MM.1S (cell line): ENCODE data around the gene CALD1.

ENCODE experiments used
- DNase-seq: peaks from one replicate; pipeline ENCODE4 v3.0.0-alpha.2; 2015
- H2AFZ ChIP-seq: fragments of 300-600 bp; sonication (generic); 2 replicates; pipeline ENCODE4 v1.6.0; 2016; ENCODE audit warnings: antibody characterized with exemption, low read length
- H3F3A ChIP-seq: fragments of 300-600 bp; sonication (generic); 2 replicates; pipeline ENCODE4 v1.6.1; 2016; ENCODE audit warnings: mild to moderate bottlenecking, antibody characterized with exemption, low read length, moderate library complexity, mixed read lengths; ENCODE audit not compliant: insufficient read depth
- H3K27ac ChIP-seq: fragments of 300-600 bp; sonication (generic); 2 replicates; pipeline ENCODE4 v1.5.1; 2016; ENCODE audit warnings: mild to moderate bottlenecking, low read length
- H3K27me3 ChIP-seq: fragments of 300-600 bp; sonication (generic); replicated peaks from 2 replicates; pipeline ENCODE4 v1.6.0; 2016; ENCODE audit warnings: low read length; ENCODE audit not compliant: insufficient read depth
- H3K36me3 ChIP-seq: fragments of 300-600 bp; sonication (generic); replicated peaks from 2 replicates; pipeline ENCODE4 v1.6.1; 2016; ENCODE audit warnings: mild to moderate bottlenecking, low read length, mixed read lengths; ENCODE audit not compliant: insufficient read depth
- H3K4me1 ChIP-seq: fragments of 300-600 bp; sonication (generic); 2 replicates; pipeline ENCODE4 v1.6.1; 2016; ENCODE audit warnings: low read length, mixed read lengths
- H3K4me2 ChIP-seq: fragments of 300-600 bp; sonication (generic); 2 replicates; pipeline ENCODE4 v1.6.0; 2016; ENCODE audit warnings: low read depth, low read length
- H3K4me3 ChIP-seq: fragments of 300-600 bp; sonication (generic); 2 replicates; pipeline ENCODE4 v1.5.1; 2016; ENCODE audit warnings: low read length, mixed read lengths
- H3K79me2 ChIP-seq: fragments of 300-600 bp; sonication (generic); 2 replicates; pipeline ENCODE4 v1.6.1; 2016; ENCODE audit warnings: mixed run types, low read length, mixed read lengths
- H3K9ac ChIP-seq: fragments of 300-600 bp; sonication (generic); 2 replicates; pipeline ENCODE4 v1.6.1; 2016; ENCODE audit warnings: low read length, mixed read lengths
- H3K9me2 ChIP-seq: fragments of 300-600 bp; sonication (generic); replicated peaks from 2 replicates; pipeline ENCODE4 v1.6.1; 2016; ENCODE audit warnings: mild to moderate bottlenecking, low read length, mixed read lengths; ENCODE audit not compliant: insufficient read depth
- H3K9me3 ChIP-seq: fragments of 300-600 bp; sonication (generic); replicated peaks from 2 replicates; pipeline ENCODE4 v1.6.1; 2016; ENCODE audit warnings: mild to moderate bottlenecking, low read length, mixed read lengths; ENCODE audit not compliant: insufficient read depth
- H4K20me1 ChIP-seq: fragments of 300-600 bp; sonication (generic); 2 replicates; pipeline ENCODE4 v1.6.1; 2016; ENCODE audit warnings: mild to moderate bottlenecking, low read length, moderate library complexity, mixed read lengths; ENCODE audit not compliant: insufficient read depth
- EZH2 ChIP-seq: fragments of 300-600 bp; sonication (generic); optimal IDR thresholded peaks from 2 replicates; pipeline ENCODE3; 2017; ENCODE audit warnings: low read depth, mild to moderate bottlenecking, antibody characterized with exemption, low read length, mixed read lengths
- EZH2phosphoT487 ChIP-seq: fragments of 300-600 bp; sonication (generic); IDR thresholded peaks from 2 replicates; pipeline ENCODE4 v1.6.1; 2018; ENCODE audit warnings: antibody characterized with exemption, low read length
- TF ChIP-seq, protein P1 (sequence below): fragments of 300-600 bp; sonication (generic); IDR thresholded peaks from 2 replicates; pipeline ENCODE4 v1.5.1; 2016; ENCODE audit warnings: antibody characterized with exemption, low read length, mixed read lengths

CALD1 gene

DNA sequence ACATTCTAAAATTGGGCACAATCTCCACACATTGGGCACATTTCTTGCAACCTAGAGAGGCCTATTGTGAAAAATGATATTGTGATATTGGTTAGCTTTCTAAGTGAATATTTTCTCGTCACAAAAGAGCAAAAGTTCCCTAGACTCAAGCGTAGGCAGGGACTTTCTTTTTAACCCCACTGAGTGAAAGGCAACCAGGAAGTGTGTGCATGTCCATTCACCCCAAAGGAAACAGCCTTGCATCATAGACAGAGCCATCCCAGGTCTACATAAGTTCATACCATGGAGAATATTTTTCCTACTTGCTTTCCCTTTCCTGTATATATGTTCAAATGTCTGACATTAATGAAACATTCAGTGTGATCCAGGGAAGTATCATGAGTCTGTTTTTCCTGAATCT lies 122.6 kb downstream of the CALD1 start:
- Histone ChIP-seq H3K9me2 (no peaks in the 10 kb centered on the region), H4K20me1 (no peaks in the 10 kb centered on the region), H3K79me2 (no peaks in the 10 kb centered on the region), H2AFZ (no peak overlapping the region), H3K4me3 (no peak overlapping the region), H3K9ac (no peak overlapping the region), H3K4me1 (peaks cover 13% of the 10 kb centered on the region), H3K9me3 (no peaks in the 10 kb centered on the region), H3K36me3 (no peaks in the 10 kb centered on the region), H3K27ac (no peak overlapping the region), H3K4me2 (no peak overlapping the region), H3K27me3 (peaks cover 26% of the 10 kb centered on the region), H3F3A (peaks cover 11% of the 10 kb centered on the region)
- TF ChIP-seq EZH2phosphoT487 (no peak), EZH2 (no peak)
- TF ChIP-seq, protein P1, sequence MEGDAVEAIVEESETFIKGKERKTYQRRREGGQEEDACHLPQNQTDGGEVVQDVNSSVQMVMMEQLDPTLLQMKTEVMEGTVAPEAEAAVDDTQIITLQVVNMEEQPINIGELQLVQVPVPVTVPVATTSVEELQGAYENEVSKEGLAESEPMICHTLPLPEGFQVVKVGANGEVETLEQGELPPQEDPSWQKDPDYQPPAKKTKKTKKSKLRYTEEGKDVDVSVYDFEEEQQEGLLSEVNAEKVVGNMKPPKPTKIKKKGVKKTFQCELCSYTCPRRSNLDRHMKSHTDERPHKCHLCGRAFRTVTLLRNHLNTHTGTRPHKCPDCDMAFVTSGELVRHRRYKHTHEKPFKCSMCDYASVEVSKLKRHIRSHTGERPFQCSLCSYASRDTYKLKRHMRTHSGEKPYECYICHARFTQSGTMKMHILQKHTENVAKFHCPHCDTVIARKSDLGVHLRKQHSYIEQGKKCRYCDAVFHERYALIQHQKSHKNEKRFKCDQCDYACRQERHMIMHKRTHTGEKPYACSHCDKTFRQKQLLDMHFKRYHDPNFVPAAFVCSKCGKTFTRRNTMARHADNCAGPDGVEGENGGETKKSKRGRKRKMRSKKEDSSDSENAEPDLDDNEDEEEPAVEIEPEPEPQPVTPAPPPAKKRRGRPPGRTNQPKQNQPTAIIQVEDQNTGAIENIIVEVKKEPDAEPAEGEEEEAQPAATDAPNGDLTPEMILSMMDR = no peak
- no peak for DNase-seq

DNA sequence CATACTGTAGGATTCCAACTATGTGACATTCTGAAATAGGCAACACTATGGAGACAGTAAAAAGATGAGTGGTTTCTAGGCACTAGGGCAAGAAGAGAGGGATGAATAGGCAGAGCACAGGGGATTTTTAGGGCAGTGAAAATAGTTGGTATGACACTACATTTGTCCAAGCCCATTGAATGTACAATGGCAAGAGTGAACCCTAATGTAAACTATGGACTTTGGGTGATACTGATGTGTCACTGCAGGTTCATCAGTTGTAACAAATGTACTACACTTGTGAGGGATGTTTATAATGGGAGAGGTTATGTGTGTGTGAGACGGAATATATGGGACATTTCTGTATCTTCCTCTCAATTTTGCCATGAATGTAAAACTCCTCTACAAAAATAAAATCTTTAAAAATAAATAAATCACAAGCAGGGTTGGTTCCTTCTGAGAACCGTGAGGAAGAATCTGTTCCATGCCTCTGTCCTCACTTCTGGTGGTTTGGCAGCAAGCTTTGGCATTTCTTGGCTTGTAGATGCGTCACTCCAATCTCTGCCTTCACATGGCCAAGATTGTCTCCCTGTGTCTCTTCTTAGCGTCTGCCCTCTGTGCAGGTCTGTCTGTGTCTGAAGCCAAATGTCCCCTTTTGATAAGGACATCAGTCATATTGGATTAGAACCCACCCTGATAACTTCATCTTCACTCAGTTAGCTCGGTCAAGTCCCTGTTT lies 123.8 kb downstream of the CALD1 start:
- TF ChIP-seq, protein P1 = no peak
- TF ChIP-seq EZH2 (no peak), EZH2phosphoT487 (no peak)
- H3F3A ChIP-seq = peaks cover 11% of the 10 kb centered on the region
- no peaks in the 10 kb centered on the region for H3K79me2 ChIP-seq

DNA sequence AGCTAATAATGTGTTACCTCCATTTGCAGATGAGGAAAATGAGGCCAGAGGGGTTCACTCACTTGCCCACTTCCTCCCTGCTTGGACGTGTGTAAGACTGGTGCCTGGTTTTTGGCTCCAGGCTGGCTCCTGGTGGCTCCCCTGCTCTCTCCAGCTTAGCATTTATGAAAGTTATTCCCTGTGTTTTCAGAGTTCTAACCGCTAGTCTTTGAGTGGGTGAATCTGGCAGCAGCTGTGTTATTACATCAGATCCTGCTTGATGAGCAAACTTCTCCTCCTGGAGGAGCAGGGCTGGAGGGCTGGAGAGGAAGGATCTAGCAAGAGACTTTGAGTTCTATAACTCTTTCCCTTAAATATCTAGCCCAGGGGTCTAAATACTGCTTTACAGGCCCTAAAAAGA lies 125.9 kb downstream of the CALD1 start:
- no peaks in the 10 kb centered on the region for H3K9me3 ChIP-seq
- H4K20me1 ChIP-seq = no peaks in the 10 kb centered on the region
- H3K27ac ChIP-seq = no peak overlapping the region
- no peak overlapping the region for H2AFZ ChIP-seq
- H3K4me3 ChIP-seq = no peak overlapping the region
- H3K27me3 ChIP-seq = peaks cover 20% of the 10 kb centered on the region
- no peaks in the 10 kb centered on the region for H3K9me2 ChIP-seq
- TF ChIP-seq EZH2phosphoT487 = no peak
- no peak for TF ChIP-seq EZH2
- TF ChIP-seq, protein P1 = no peak
- H3K4me2 ChIP-seq = no peak overlapping the region
- H3K4me1 ChIP-seq = peaks cover 10% of the 10 kb centered on the region
- no peaks in the 10 kb centered on the region for H3K36me3 ChIP-seq
- H3F3A ChIP-seq = peaks cover 4% of the 10 kb centered on the region
- DNase-seq = no peak
- no peak overlapping the region for H3K9ac ChIP-seq
- no peaks in the 10 kb centered on the region for H3K79me2 ChIP-seq

More for the DNA sequence above, 123.8 kb downstream of the CALD1 start:
- Histone ChIP-seq H3K36me3 (no peaks in the 10 kb centered on the region), H3K27me3 (peaks cover 26% of the 10 kb centered on the region), H2AFZ (no peak overlapping the region), H3K4me2 (no peak overlapping the region), H3K9me2 (no peaks in the 10 kb centered on the region), H3K4me1 (peaks cover 13% of the 10 kb centered on the region), H4K20me1 (no peaks in the 10 kb centered on the region), H3K4me3 (no peak overlapping the region), H3K9ac (no peak overlapping the region), H3K27ac (no peak overlapping the region), H3K9me3 (no peaks in the 10 kb centered on the region)
- no peak for DNase-seq
